Activated CD8-positive, alpha-beta memory T cell treated with anti-CD3 and anti-CD28 coated beads for 36 hours (primary cell): ENCODE data around the gene RTP5. TPM values are rescaled to one million over a fixed set of nuclear protein-coding genes. Genes with fewer than 3 reads are reported as not detected.
"Not testable (repeated sequence)": the region's sequence is repeated elsewhere in the genome, so short reads cannot be mapped to it uniquely, and the experiment has no call there.

Experiments
- CTCF ChIA-PET: fragments of 350-600 bp; sonication (Branson Sonifier 250); formaldehyde crosslinking; loops from one replicate; lab custom pipeline; 2021; ENCODE audit warnings: antibody characterized with exemption; lab: Charles Lee
- POLR2A ChIA-PET: fragments of 350-600 bp; sonication (Branson Sonifier 250); formaldehyde crosslinking; loops from one replicate; lab custom pipeline; 2021; ENCODE audit warnings: antibody characterized with exemption; lab: Charles Lee
- total RNA-seq, 2 experiments: library from RNA; stranded (reverse); gene quantifications; one replicate each; pipeline ENCODE4 v1.2.3, GENCODE V29; 2021

The RTP5 gene
- total RNA-seq, 2 experiments from 2014 or later, result 0.11 to 0.25 TPM

- CTCF ChIA-PET, result no interaction called here
- POLR2A ChIA-PET, result no interaction called here
These were observed 33.8 kb downstream of the RTP5 start for GRCh38 chr2:241903121-241904010.

- ChIA-PET CTCF (no interaction called here), POLR2A (no interaction called here)
These were observed 34.6 kb downstream of the RTP5 start for GRCh38 chr2:241904011-241904718.

GRCh38 chr2:241904791-241905710 lies 35.5 kb downstream of the RTP5 start:
- ChIA-PET POLR2A (no interaction called here), CTCF (no interaction called here)

DNA sequence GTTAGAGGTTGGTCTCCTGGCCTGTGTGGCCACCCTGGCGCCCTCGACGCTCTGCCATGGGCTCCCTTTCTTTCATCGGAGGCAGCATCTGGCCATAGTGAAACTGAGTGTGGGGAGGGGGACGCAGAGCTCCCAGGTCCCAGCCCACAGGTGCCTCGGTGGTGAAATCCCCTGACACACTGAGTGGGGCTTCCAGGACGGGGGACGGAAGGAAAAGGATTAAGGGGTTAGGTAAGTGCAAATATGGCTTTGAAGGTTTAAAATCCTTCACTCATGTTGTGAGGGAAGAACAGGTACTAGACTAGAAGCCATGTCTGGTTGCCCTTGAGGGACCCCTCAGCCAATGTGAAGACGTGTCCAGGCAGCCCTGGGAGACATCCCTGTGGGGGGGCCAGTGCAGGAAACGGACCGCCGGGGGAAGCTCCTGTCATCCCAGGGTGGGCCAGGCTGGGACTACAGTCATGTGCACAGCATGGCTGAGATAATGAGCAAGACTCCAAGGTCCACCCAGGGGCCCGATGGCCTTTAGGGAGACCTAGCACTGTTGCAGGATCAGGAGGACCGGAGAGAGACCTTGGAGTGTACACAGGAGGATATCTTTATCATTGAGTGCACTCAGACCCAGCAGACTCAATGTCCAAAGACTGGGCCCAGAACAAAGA lies 36.3 kb downstream of the RTP5 start:
- ChIA-PET POLR2A (no interaction called here), CTCF (no interaction called here)

DNA sequence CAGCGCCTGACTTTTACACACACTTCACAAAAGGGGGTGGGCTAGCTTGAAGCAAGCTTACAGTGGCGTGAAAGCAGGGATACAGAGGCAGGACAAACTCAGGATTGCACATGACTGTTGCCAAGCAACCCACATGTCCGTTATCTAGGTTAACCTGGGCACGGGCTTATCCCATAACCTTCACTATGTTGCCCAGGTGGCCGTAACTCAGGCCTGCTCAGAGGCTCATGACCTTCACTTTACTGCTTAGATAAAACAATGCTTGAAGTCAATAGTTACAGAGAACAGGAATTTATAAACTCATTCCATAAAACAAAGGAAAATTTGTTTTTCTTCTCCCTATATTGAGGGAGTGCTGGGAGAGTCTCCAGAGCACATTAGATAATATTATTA lies 36.8 kb downstream of the RTP5 start:
- CTCF ChIA-PET, POLR2A ChIA-PET: not testable (repeated sequence)

DNA sequence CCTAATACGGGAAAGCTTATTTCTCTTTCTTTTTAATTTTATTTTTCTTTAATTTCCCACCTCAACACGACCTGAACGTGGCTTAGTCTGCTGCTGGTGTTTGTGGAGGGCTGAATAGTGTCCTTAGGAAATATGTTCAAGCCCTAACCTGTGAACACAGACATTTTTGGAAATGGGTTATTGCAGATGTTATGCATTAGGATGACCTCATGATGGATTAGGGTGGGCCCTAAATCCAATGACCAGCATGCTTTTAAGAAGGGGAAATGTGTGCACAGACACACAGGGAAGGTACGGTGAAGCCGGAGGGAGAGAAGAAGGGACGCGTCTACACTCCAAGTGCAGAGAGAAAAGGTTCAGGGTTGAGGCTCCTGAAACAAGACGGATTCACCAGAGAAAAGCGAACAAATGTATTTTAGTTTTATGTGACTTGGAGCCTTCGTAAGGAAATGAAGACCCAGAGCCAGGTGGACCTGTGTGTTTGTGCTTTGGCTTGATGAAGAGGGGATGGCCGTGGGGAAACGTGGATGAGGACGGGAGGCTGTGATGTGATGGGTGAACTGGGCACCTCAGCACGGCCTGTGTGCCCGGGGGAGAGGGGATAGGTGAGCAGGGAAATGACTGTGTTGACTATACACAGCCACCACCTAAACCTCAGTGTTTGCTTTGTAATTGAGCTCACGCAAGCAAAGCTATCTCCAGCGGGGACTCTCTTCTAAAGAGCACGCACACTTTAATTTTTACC lies 37.5 kb downstream of the RTP5 start:
- ChIA-PET POLR2A (no interaction called here), CTCF (no interaction called here)

GRCh38 chr2:241907831-241908230 lies 38.3 kb downstream of the RTP5 start:
- POLR2A ChIA-PET, CTCF ChIA-PET: not testable (repeated sequence)

GRCh38 chr2:241908686-241909420 lies 39.3 kb downstream of the RTP5 start:
- ChIA-PET POLR2A (no interaction called here), CTCF (no interaction called here)

DNA sequence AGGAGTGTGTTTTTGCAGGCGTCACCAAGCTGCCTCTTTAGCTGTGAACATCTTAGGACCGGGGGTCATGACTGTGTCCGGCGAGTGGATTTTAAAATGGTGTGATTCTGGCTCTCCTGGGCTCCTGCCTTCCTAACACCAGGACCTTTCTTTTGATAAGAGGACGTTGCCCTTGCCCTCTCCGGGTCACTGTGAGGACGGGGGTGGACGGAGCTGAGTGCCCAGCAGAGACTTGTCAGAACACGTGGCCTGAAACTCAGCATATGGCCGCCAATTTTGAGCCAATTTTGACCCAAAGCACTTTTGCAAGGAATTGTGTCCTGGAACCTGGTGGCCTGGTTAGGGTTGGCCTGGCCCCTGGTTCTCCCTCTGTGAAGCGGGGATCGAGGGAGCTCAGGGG lies 40.2 kb downstream of the RTP5 start:
- ChIA-PET CTCF (no interaction called here), POLR2A (no interaction called here)

GRCh38 chr2:241910604-241911520 lies 41.3 kb downstream of the RTP5 start:
- CTCF ChIA-PET, result no interaction called here

GRCh38 chr2:241911551-241911950 lies 42.0 kb downstream of the RTP5 start:
- ChIA-PET POLR2A (no interaction called here), CTCF (no interaction called here)

More at GRCh38 chr2:241910604-241911520, 41.3 kb downstream of the RTP5 start:
- POLR2A ChIA-PET, result no interaction called here

DNA sequence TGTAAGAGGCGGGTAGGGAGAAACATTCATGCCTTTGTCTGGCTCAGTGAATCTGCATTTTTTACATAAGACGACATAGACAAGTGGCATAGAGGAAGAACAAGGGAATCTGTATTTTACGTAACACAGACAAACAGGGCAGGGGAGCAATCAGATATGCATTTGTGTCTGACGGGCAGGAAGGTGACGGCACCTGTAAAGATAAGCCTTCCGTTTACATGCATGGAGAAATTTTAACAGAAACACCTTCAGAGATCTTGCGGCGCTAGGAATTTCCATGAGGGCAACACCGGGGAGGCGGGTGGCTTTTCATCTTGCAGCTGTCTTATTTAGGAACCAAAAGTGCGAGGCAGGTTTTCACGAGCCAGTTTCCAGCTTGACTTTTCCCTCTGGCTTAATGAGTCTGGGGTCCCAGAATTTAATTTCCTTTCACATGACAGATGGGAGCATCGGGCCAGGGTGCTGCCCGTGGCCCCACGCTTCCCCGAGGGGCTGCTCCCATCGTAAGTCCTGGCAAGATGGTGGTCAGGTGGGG lies 42.6 kb downstream of the RTP5 start:
- ChIA-PET CTCF (no interaction called here), POLR2A (no interaction called here)

- POLR2A ChIA-PET, result no interaction called here
- CTCF ChIA-PET, result no interaction called here
These were observed 44.2 kb downstream of the RTP5 start for GRCh38 chr2:241913703-241914102.

- POLR2A ChIA-PET, result no interaction called here
These were observed 45.0 kb downstream of the RTP5 start for GRCh38 chr2:241914542-241914941.

DNA sequence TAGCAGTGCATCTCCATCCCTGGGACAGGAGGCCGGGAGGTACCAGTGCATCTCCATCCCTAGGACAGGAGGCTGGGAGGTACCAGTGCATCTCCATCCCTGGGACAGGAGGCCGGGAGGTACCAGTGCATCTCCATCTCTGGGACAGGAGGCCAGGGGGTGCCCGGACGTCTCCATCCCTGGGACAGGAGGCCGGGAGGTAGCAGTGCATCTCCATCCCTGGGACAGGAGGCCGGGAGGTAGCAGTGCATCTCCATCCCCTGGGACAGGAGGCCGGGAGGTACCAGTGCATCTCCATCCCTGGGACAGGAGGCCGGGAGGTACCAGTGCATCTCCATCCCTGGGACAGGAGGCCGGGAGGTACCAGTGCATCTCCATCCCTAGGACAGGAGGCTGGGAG lies 52.1 kb downstream of the RTP5 start:
- POLR2A ChIA-PET, CTCF ChIA-PET: not testable (repeated sequence)

More at GRCh38 chr2:241914542-241914941, 45.0 kb downstream of the RTP5 start:
- CTCF ChIA-PET, result no interaction called here

DNA sequence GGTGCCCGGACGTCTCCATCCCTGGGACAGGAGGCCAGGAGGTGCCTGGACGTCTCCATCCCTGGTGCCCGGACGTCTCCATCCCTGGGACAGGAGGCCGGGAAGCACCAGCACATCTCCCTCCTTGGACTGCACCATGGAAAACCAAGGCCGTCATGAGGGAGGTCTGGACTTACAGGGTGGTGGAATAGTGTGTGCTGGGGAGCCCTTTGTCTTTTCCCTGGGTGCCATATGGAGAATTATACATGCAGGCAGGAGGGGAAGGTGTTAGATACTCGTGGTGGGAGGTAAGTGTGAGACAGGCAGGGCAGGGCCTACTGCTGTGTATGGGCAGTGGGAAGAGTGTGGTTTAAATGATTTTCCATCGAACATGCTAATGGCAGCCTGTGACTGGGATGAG lies 52.9 kb downstream of the RTP5 start:
- CTCF ChIA-PET, result no interaction called here
- POLR2A ChIA-PET, result no interaction called here
